Activated CD8-positive, alpha-beta memory T cell treated with anti-CD3 and anti-CD28 coated beads, Interleukin-2, amount 50 U/mL, for 48 hours (primary cell): Measurements from ENCODE around the gene ZNF786.

ENCODE experiments used
- DNase-seq: peaks from one replicate; pipeline ENCODE4 v3.0.0-alpha.2; 2020

Gene ZNF786

DNA sequence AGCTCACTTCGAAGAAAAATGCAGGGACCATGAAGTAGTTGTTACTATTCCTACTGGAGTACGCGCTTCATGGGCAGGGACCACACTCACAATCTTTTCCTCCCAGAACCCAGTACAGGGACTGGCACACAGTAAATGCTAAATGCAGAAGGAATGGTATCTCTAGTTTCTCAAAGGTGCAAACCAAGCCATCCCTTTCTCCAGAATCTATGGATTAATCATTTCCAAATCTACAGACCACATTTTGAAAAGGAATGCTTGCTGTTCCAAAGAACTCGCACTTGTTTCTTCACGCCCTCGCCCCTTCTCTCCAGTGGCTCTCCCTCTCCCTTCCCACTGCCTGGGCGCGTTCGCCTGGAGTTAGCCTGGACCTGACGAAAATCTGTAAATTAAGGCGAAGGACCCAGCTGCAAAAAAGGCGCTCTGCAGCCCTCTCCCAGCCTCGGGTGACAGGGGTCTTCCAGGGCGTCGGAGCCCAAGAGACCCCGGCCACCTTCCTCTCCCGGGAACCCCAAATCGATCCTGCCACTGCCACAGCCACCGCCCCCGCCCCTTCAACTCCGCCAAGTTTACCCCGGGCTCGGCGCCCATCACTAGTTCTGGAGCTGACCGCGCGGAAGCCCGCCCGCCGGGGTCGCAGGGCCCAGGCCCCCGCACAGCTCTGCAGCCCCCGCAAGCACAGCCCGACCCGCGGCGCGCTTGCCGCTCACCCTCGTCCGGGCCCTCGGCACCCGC, 62.7 kb downstream of the ZNF786 start:
- DNase-seq, result no peak

DNA sequence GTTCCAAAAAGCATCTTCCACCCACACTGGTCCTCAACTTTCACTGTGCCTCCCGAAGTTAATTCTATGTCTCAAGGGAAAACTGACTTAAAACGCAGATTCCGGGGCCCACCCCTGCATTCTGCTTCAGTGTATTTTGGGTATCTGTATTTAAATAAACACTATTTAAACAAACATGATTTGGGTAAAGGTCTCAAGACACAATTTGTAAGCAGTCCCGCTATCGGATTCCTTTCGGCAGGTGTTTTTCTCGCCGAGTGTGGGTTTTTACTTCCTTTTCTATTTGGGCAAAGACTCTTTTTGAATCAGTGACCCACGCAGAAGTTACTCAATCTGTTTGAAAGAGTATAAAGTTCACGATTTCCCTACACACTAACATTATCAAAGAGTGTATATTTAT, 63.5 kb downstream of the ZNF786 start:
- no peak for DNase-seq

DNA sequence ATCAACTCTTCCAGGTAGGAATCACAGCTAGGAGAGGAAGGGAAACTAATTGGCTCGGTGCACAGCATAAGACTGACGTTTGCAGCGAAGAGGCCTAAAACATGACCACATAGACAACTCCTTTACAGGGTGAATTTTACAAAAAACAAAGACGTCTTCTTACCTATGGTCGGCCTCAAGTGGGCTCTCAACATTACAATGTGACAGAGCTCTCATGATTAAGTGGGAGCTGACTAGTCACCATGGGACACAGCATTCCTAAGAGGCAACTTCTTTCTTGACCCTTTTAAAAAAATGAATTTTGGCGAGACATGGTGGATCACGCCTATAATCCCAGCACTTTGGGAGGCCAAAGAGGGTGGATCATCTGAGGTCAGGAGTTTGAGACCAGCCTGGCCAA, 66.9 kb downstream of the ZNF786 start:
- no peak for DNase-seq

DNA sequence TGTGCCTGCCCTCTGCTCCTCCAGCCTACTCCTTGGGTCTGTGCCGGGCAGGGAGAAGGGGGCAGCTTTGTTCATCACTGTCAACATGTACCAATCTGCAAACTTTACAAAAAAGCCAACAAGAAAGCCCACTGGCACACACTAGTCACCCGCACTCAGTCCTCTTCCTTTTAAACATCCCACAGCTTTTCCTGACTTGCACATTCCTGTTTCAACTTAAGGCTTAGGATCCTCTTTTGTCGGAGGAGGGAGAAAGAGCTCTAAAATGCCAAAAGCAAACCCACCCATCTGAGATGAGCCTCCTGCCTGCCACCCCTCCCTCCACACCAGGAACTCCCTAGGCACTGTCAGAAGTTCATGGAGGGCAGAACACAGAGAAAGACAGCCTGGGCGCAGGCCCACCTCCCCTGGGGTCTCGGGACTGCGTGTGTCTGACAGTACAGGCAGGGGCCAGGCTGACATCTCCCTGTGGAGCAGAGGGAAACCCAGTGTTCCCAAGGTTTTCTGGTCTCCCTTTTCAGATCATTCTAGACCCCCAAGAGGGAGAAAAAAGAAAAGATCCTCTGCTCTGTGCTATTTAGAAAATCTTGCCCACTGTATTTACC, 67.7 kb downstream of the ZNF786 start:
- DNase-seq, result no peak

DNA sequence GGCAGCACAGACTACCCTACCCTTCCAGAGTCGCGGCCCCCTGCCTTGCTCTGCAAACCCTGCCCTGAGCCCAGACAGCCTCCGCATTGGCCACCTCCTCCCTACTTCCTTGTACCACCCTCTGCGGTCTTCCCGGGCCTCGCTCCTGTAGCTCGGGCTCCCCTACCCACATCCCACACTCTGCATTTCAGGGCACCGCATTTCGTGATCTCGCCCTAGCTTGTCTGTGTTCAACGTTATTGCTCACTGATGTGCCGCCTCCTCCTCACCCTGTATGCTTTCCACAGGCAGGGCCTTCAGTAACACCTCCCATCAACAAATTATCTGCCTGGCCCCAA, 68.8 kb downstream of the ZNF786 start:
- DNase-seq, result no peak

DNA sequence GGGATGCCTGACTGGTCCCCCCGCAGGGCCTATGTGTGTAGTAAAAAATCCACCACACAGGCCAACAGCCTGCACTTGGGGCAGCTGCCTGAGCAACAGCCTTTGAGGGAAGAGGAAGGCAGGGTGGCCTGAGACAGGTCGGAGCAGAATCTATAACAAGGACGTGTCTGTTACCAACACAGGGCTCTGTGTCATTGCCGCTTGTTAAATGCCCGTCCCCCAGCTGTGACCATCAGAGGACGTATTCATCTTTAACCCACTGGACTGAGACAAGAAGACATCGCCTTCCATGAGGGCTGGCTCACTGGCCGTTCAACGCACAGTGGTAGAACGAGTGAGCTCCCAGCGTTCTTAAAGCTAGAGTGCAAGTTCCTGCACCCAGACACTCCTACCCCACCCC, 70.0 kb downstream of the ZNF786 start:
- no peak for DNase-seq
